Retinal pigment epithelial cell (primary cell): ENCODE measurements around the gene UBAC1.

Experiments
- DNase-seq: peaks from one replicate; pipeline ENCODE4 v3.0.0-alpha.2; 2010; ENCODE audit warnings: low read depth
- H3K4me3 ChIP-seq: 2 replicates; pipeline ENCODE4 v1.5.1; 2011; ENCODE audit warnings: mild to moderate bottlenecking, low read length, control low read depth, moderate library complexity
- TF ChIP-seq, protein P1 (sequence below): conservative IDR thresholded peaks from 2 replicates; pipeline ENCODE4 v1.5.1; 2011; ENCODE audit warnings: low read depth, low read length, control low read depth, inconsistent platforms

UBAC1 gene

DNA sequence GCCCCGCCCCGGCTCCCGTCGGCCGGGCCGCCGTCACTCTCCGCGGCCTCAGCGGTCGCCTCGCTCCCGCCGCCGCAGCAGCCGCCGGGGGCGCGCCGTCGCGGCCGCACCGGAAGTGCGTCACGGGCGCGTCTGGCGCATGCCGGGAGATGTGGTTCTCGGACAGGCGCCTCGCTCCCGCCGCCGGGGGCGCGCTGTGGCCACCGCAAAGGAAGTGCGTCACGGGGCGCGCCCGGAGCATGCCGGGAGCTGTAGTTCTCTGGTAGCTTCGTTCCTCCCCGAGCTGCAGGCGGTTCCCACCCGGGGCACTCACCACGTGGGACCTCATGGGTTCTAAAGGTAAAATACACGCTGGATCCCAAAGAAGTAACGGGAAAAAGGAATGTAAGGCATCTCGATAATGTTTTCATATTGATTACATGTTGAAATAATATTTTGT lies at the start of gene UBAC1:
Gene UBAC1, minus strand, starts transcription at position 97 of the 439 bp plus-strand sequence. CDS start 211 bp downstream, outside the sequence.
- DNase-seq, result peak; percentile 76
- TF ChIP-seq, protein P1, sequence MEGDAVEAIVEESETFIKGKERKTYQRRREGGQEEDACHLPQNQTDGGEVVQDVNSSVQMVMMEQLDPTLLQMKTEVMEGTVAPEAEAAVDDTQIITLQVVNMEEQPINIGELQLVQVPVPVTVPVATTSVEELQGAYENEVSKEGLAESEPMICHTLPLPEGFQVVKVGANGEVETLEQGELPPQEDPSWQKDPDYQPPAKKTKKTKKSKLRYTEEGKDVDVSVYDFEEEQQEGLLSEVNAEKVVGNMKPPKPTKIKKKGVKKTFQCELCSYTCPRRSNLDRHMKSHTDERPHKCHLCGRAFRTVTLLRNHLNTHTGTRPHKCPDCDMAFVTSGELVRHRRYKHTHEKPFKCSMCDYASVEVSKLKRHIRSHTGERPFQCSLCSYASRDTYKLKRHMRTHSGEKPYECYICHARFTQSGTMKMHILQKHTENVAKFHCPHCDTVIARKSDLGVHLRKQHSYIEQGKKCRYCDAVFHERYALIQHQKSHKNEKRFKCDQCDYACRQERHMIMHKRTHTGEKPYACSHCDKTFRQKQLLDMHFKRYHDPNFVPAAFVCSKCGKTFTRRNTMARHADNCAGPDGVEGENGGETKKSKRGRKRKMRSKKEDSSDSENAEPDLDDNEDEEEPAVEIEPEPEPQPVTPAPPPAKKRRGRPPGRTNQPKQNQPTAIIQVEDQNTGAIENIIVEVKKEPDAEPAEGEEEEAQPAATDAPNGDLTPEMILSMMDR, result peak; percentile 33
- H3K4me3 ChIP-seq, result peak within 1 kb of the TSS; percentile 76

- no peak for DNase-seq
- H3K4me3 ChIP-seq, result no peak overlapping the region
- TF ChIP-seq, protein P1, result no peak
Measured at GRCh38 chr9:136010615-136011361, 49.6 kb upstream of the UBAC1 start.

DNA sequence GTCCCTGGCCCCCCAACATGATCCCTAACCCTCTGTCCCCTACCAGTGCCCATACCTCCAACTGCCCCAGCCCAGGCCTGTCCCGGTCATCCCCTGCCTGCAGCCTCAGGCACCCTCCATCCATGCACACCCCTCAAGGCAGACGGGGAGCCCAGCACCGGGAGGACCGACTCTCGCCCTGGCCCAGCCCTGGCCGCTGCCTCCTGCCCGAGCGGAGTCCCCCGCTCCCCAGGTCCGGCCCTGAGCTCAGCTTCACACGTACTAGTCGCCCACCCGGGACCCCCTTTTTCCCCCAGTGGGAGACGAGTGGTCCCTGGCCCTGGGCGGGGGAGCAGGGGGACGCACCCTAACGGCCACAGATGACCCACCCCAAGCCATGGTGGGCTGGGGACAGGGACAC lies 49.0 kb upstream of the UBAC1 start:
- TF ChIP-seq, protein P1, result no peak
- no peak overlapping the region for H3K4me3 ChIP-seq
- DNase-seq, result no peak

DNA sequence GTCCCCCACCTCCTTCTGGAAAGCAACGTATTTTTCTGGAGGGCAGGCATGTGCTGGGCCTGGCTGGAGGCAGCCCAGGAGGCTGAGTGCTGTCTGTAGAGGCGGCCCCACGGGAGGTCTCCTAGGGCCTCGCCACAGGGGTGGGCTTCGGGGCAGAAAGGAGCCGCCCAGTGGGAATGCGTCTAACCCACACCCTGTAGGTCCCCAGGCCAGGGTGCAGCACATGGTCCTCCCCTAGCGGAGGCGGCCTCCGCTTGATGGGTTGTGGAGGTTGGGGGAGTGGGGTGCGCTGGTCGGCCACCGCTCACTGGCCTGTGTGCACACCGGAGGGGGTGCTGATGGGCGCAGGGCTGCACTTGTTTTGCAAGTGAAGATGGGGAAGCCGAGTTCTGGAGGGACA lies 48.3 kb upstream of the UBAC1 start:
- TF ChIP-seq, protein P1, result no peak
- H3K4me3 ChIP-seq, result no peak overlapping the region
- no peak for DNase-seq

DNA sequence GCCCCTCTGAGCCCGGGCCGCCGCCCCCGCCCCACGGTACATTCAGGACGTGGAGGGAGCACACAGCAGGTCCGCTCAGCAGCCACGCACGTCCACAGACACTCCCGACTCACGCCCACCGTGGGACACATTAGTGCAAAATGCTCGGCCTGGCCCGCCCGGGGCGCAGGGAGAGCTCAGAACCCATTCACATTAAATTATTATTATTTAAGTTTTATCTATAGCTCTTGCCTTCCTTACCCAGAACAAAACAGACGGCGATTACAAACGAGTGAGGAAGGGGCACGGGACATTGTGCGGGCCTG lies 47.5 kb upstream of the UBAC1 start:
- no peak for DNase-seq
- TF ChIP-seq, protein P1, result no peak
- no peak overlapping the region for H3K4me3 ChIP-seq

GRCh38 chr9:136007934-136008692 lies 46.9 kb upstream of the UBAC1 start:
- H3K4me3 ChIP-seq, result no peak overlapping the region
- TF ChIP-seq, protein P1, result no peak
- no peak for DNase-seq
